ENCODE measurements around the gene NUDCD3. TPM values are rescaled to one million over a fixed set of nuclear protein-coding genes. Genes with fewer than 3 reads are reported as not detected.
"Not testable (repeated sequence)": the region's sequence is repeated elsewhere in the genome, so short reads cannot be mapped to it uniquely, and the experiment has no call there.

The NUDCD3 gene
- total and polyA plus RNA-seq, 10 donors, result 21.7 to 97.9 (median 41.3) TPM

GRCh38 chr7:44432381-44432977 lies 58.0 kb downstream of the NUDCD3 start:
- peaks cover 0 to 38% (median 2%) of the 10 kb centered on the region in 6 donors for H3K4me1 ChIP-seq
- H3K27me3 ChIP-seq (replicated peaks in 1 of 7), result no peaks in the 10 kb centered on the region
- H3K27ac ChIP-seq, result no peak overlapping the region
- peaks cover 0 to 51% (median 5%) of the 10 kb centered on the region in 6 donors for H3K36me3 ChIP-seq
- no peaks in the 10 kb centered on the region for H3K9me3 ChIP-seq
- TF ChIP-seq POLR2AphosphoS5 (IDR thresholded peaks at IDR 0.05) (no peak), POLR2A (IDR thresholded peaks at IDR 0.05) (no peak), CTCF (IDR thresholded peaks at IDR 0.05 in 8 of 11, conservative IDR thresholded peaks at IDR 0.05 in 3 of 11) (no peak)
- H3K4me3 ChIP-seq, result no peak overlapping the region
- 84 to 91% (median 85%) methylated on average over 6 of the region's 6 CpGs for WGBS, 5 donors
- intact Hi-C loops (cut with DNase I; ENCODE audit: low total_unique reads), result no loop called here
- no peak for DNase-seq

- Histone ChIP-seq H3K27me3 (replicated peaks in 1 of 7) (no peaks in the 10 kb centered on the region), H3K36me3 (peaks cover 3 to 59% (median 15%) of the 10 kb centered on the region in 6 donors), H3K27ac (peak overlapping the region in 1 of 8 donors; percentile 4), H3K4me3 (no peak overlapping the region), H3K9me3 (no peaks in the 10 kb centered on the region), H3K4me1 (peaks cover 0 to 38% (median 2%) of the 10 kb centered on the region in 6 donors)
- DNase-seq, result no peak
- no peak for TF ChIP-seq POLR2AphosphoS5 (IDR thresholded peaks at IDR 0.05)
- TF ChIP-seq CTCF (IDR thresholded peaks at IDR 0.05 in 8 of 11, conservative IDR thresholded peaks at IDR 0.05 in 3 of 11), result peak in 3 of 11 experiments; percentile 6 to 19 (median 18)
- intact Hi-C loops (cut with DNase I; ENCODE audit: low total_unique reads), result no loop called here
- 48 to 62% (median 56%) methylated on average over 2 of the region's 2 CpGs for WGBS, 5 donors
Observed at GRCh38 chr7:44431091-44431608, 59.3 kb downstream of the NUDCD3 start.

- H3K27me3 ChIP-seq (replicated peaks in 1 of 7), result no peaks in the 10 kb centered on the region
- H3K9me3 ChIP-seq, result peaks cover 0 to 1% (median 0%) of the 10 kb centered on the region in 8 donors
- no peak for DNase-seq
- 91 to 99% (median 94%) methylated on average over 4 of the region's 4 CpGs for WGBS, 5 donors
- H3K36me3 ChIP-seq, result peaks cover 3 to 70% (median 26%) of the 10 kb centered on the region in 6 donors
- intact Hi-C loops (cut with DNase I; ENCODE audit: low total_unique reads), result no loop called here
- H3K27ac ChIP-seq, result no peak overlapping the region
- no peak for TF ChIP-seq POLR2AphosphoS5 (IDR thresholded peaks at IDR 0.05)
- no peak for TF ChIP-seq CTCF (IDR thresholded peaks at IDR 0.05 in 8 of 11, conservative IDR thresholded peaks at IDR 0.05 in 3 of 11)
- no peak for TF ChIP-seq POLR2A (IDR thresholded peaks at IDR 0.05)
- no peak overlapping the region for H3K4me3 ChIP-seq
- H3K4me1 ChIP-seq, result peaks cover 0 to 38% (median 2%) of the 10 kb centered on the region in 6 donors
Observed at GRCh38 chr7:44430054-44430453, 60.4 kb downstream of the NUDCD3 start.

DNA sequence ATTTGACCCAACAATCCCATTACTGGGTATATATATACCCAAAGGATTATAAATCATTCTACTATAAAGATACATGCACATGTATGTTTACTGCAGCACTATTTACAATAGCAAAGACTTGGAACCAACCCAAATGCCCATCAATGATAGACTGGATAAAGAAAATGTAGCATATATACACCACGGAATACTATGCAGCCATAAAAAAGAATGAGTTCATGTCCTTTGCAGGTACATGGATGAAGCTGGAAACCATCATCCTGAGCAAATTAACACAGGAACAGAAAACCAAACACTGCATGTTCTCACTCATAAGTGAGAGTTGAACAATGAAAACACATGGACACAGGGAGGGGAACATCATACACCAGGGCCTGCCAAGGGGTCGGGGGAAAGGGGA lies 65.7 kb downstream of the NUDCD3 start:
- H3K9me3 ChIP-seq; H3K4me3 ChIP-seq; H3K27me3 ChIP-seq (replicated peaks in 1 of 7); DNase-seq; intact Hi-C loops (cut with DNase I; ENCODE audit: low total_unique reads); H3K27ac ChIP-seq: not testable (repeated sequence)
- H3K36me3 ChIP-seq, result peaks cover 3 to 42% (median 28%) of the 10 kb centered on the region in 6 donors
- WGBS, 5 donors, result 90 to 98% (median 94%) methylated on average over 2 of the region's 2 CpGs
- peaks cover 0 to 11% (median 0%) of the 10 kb centered on the region in 6 donors for H3K4me1 ChIP-seq
